SIG-M5 treated with dmso at 0.1 percent for 504 hours (cell line): Measurements from ENCODE around the gene GPC3.

Experiments
- DNase-seq: peaks from one replicate; lab custom pipeline; 2025; ENCODE audit not compliant: unreplicated experiment; lab: John Stamatoyannopoulos, UW

Gene GPC3

DNA sequence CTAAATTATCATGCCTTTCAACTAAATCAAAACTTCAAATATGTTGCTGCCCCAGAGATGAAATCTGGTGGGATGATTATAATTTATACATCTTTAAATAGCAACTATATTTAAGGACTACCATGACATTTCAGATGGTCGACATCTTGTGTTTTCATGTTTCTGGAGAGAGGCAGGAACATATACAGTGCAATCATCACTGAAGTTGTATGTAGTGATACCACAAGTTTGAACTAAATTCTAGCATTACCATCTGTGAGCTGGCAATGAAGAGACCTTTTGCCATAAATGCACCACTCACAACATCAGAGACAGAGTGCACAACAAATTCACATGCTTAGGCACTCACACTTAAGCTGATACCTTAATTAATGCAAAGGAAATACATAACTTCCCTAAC lies 373.7 kb downstream of the GPC3 start:
- DNase-seq, result no peak

DNA sequence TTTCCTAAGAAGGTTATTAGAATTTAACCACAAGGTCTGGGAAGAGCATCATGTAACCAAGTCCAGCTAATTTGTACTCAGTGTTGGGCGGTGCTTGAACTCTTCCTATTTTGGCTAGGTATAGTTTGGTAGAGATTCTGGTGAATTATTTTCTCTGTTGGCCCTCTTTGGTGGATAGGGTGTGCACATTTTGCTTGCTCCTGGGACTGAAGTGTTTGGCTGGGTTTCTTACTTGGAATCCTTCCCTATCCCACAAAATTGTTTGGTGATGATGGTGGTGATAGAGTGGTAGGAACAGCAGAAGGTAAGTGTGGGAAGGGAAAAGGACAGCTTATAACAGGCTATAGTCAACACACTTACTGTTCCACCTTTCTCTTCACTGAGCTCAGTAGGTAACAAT lies 375.3 kb downstream of the GPC3 start:
- DNase-seq, result no peak

DNA sequence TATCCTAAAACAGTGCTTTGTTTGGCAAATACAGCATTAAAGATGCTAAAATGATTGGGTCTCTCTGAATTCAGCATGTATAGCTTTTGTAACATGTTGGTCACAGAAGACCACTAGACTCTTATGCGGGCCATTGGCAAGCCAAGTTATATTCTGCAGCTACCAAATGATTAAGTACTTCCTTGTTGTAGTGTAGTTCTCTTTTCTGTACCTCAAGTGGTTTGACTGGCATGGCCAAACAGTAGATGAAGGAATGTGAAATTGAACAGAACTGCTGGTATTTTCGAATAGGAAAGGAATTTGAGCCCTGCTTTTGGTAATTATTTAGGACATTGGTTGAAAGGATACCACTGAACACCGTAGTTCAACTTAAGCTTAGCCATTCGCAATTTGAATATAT lies 376.2 kb downstream of the GPC3 start:
- DNase-seq, result no peak

DNA sequence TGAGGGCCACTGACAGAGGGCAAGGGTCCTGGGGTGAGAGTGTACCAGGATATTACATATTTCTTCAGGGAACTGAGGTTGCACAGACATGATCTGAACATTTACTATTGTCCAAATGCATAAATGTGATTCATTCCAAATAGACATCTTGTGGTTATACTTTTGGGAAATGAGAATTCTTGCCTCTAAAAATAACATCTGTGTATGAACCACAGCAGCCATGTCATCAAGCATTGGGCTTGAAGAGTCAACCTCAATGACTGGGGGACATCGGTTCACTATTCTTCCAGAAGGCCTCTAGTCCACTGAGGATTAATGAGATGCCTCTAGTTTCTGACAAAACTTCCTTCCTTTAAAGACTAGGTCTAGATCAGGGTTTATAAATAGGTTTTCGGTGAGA lies 377.0 kb downstream of the GPC3 start:
- DNase-seq, result no peak

DNA sequence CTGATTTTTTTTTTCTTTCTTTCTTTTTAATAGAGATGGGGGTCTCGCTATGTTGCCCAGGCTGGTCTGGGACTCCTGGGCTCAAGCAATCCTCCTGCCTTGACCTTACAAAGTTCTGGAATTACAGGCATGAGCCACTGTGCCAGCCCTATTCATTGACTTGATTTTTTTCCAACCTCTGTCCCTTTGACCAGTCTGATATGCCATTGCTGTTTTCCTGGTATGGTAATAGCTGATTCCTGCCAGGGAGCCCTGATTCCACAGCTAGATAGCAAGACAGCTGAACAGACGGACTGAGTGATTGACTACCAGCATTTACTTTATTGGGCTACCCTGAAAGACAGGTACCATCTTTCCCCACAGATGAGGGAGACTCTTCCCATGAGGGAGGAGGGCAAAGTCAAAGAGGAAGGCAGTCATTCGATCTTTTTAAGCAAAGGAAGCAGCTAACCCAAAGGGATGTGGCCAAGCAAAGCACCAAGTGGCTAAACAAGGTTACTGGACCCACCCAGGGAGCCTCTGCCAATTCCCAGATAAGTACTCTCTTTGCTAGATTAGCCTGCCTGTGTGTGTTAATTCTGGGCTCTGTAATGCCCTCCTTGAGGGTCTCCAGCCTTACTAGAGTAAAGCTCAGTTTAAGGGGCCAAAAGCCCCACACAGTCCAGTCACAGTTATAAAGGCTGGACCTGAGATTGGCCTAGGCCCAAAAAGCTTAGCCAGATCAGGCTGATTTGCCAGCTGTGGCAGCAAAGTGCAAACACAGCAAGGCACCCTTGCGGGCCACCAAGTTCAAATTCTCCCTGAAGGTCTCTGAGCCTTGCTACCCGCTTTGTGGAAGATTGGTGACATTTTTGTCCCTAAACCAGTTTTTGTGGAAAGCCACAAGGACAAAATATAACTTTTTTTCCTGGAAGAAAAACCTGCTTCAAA lies 377.7 kb downstream of the GPC3 start:
- no peak for DNase-seq

DNA sequence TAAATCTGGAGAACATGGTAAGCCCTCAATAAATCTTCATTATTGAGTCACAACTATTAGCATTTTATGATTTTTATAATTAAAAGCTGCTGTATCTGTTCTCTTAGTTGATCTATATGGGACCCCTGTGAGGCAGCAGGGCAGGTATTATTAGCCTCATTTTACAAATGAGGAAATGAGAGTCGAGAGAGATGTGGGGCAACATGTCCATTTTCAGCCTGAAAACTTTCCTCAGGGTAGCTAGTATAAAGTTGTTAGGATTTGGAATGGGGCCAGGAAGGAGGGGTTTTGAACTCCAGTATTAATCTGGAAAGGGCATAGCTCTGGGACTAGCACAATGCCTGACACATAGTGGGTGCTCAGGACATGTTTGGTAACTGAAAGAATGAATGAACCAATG lies 378.4 kb downstream of the GPC3 start:
- DNase-seq, result no peak

DNA sequence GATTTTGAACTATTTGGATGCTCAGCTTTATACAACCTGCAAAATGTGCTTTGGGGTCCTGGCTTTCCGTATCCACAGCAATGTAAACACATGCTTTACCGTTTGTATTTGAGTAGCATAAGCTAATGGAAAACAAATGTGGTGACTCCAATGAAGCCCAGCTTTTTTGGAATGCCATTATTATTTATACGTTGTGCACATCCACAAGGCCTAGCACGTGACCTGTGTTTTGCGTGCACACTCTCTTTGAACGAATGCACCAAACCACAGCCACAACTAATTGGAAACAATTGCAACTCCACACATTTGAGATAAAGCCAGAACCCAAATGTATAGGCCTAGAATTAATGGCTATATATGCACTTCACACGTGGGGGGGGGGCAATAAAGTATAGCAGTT lies 380.6 kb downstream of the GPC3 start:
- DNase-seq, result no peak

DNA sequence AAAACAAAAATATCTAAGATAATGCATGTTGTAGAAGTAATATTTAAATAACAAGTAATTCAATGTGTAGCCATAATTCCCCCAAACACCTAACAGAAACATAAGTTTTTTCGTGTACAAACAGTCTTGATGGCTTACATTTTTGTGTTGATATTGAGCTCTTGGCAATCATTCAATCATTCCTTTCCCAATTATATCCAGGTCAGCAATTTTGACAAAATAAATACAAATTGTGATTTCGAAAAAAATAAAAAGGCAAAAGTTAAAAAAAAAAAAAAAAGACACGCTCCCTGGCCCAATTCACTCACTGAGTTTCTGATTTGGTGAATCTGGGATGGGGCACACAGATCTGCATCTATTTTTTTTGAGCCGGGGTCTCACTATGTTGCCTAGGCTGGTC lies 382.5 kb downstream of the GPC3 start:
- DNase-seq, result no peak

DNA sequence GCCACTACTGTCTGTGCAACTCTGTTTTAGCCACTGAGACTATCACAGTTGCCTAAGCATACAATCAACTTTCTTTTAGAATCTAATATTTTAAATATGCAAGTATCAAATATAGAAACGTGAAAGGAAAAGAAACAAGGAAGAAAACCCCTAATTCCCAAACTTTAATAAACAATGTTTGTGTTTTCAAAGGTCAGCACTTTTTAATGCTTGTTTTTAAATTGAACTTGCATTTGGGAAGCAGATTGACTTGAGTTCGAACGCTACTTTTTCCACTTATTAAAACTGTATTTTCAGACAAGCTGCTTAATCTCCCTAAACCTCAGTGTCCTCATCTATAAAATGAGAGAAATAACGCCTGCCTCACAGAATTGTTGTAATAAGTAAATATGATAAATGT lies 384.3 kb downstream of the GPC3 start:
- DNase-seq, result no peak

DNA sequence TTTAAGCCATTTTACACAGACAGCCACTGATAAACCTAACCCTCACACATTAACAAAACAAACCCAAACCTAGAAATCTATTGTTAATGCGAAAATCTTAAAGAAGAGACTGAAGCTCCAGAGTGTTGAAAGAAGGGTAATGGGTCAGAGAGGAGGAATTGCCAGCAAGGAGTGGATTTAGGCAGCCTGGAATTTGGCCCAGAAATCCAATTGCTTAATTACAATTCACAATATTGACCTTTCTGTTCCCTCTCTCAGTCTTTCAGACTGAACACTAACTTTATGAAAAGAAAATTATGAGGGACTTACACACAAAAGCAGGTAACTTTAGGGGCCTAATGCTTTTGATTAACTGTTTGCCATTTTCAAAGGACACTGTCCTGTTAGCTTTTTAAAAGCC lies 384.9 kb downstream of the GPC3 start:
- DNase-seq, result no peak

DNA sequence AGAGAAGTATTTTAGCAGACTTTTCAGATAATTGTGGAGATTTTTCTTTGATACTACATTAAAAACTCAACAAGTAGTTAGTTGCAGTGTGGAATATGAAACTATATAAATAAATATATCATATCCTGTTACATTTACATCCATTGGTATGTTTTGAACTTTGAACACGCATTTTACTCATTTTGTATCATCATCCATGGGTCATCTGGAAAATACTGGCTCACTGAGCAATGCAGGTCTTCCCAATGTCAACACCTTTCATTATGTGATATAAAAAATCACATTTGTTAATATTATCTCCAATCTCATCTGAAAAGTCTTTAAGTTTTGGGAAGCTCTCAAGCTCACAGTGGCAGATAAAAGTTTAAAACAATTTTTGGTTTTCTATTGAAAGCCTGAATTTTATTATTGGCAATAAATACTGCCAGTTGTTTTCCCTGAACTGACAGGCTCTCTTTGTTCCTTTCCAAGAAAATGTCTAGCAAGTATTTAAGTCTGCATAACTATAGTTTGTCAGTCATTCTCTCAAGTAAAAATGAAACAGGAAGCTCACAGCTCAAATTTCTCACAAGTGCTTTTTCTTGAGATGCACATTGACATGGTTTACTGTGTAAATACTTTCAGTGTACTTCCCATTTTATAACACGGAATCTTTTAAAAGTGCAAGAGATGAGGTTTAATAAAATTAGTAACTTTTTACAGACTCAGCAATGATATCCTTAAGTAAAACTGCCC lies 386.6 kb downstream of the GPC3 start:
- no peak for DNase-seq

DNA sequence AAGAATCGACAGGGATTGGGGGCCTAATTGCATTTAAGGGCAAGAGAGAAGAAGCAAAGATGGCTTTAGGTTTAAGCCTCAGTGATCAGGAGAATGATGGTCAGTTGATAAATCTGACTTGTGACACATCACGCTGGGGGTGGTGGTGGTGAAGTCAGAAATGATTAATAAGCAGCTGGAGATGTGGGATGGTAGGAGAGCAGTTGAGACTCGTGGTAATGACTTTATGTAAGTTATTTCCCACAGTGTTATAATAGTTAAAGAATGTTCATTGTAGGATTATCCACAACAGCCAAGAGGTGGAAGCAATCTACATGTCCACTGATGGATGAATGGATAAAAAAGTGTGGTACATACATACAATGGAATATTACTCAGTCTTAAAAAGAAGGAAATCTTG lies 391.2 kb downstream of the GPC3 start:
- no peak for DNase-seq

DNA sequence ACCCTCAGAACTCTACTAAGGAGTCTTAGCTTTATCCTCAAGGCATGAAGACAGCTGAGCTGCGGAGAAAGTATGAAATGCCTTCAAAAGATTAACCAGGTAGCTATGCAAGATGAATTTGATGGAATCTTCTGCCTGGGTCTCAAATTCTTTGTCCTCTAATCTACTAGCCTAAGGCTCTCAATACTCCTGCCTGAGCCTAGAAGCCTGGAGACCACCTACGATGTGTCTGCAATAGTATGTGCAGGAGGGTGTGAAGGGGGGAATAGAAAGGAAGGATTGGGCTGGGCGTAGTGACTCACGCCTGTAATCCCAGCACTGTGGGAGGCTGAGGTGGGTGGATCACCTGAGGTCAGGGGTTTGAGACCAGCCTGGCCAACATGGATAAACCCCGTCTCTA lies 391.9 kb downstream of the GPC3 start:
- no peak for DNase-seq

DNA sequence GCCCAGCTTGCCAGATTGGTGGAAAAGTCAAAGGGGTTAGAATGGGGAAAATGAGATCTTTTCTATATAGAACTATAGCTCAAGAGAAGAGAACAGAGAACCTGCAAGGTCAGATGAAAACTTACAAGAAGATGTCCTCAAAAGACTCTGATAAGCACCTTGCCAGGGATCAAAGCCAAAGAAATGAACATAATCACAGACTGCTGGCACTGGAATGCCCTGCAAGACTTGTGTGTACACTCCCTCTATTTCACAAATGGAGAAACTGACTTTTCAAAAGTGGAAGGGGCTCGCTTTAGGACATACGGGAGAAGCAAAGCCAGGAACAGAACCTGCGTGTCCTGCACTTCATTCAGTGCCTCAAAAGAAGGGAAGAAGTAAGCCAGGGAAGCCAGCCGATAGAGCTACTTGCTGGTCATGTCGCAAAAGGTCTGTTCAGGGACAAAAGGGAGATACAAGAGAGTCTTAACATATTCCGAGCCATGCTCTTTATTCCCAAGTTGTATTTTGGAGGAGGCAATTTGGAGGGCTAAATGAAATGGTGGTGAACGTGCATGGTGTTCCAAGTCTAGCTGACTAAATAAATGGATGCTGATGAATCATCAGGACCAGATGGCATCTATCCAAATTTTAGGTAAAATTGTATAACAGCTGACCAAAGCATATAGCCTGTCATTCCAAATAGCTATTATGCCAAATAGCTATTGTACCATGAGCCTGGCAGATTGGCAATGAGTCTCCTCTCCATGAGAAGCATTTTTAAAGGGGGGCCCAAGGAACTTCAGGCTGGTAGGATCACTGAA lies 394.5 kb downstream of the GPC3 start:
- DNase-seq, result no peak

DNA sequence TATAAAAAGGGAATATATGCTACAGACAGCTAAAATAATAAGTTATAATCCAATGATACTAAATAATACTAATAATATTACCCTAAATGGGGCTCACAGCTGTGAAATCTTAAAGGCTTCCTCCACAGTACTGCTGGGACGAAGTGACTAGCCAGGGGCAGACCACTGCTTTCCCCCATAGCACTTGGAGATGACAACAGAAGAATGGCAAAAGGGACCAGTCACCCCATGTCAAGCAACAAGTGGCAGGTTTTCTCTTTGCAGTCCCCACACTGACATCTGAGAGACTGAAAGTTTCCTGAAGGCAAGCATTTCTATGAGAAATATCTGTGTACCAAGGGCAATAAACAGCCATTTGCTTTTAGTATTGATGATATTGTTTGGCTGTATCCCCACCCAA lies 396.6 kb downstream of the GPC3 start:
- DNase-seq, result no peak

DNA sequence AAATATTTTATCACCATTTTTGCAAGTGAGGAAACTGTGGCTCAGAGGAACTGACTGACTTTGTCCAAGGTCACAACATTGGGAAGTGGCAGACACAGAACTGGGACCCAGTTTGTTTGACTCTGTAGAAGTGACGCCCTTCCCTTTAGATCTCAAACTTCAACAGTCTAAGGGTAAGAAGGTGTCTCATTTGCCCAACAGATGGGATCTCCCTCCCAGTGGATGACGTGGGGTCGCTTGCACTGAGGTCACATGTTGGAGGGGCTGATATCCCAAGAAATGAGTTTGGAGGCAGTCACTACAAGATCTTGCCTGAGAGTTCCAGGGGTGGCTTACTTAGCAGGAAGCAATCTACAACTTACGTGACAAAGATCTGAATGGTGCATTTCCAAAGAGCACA lies 397.6 kb downstream of the GPC3 start:
- DNase-seq, result no peak

DNA sequence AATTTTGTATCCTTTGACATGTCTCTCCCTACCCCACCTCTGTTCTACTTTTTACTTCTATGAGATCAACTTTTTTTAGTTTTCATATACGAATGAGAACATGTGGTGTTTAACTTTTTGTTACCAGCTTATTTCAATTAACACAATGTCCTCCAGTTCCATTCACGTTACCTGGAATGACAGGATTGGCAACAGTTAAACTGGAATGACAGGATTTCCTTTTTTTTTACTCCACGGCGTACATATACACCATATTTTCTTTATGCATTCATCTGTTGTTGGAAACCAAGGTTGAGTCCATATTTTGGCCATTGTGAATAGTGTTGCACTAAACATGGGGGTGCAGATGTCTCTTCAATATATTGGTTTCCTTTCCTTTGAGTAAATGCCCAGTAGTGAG lies 398.3 kb downstream of the GPC3 start:
- DNase-seq, result no peak

DNA sequence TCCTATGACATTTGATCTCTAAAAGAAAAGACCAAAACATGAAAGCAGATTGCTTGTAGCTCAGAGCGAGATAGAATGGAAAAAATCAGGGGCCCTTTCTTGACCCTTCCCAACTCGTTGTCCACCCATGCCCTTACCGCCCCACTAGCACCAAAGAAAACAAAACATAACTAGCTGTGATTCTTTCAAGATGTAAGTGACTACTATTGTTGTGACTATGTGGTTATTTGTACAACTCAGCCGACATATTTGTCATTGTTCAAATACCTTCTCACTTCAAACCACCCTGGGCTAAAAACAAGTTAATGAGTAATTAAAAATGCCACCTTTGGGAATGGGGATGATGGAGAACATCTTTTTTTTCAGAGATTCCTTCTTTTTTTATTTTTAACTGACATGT lies 399.0 kb downstream of the GPC3 start:
- DNase-seq, result no peak

DNA sequence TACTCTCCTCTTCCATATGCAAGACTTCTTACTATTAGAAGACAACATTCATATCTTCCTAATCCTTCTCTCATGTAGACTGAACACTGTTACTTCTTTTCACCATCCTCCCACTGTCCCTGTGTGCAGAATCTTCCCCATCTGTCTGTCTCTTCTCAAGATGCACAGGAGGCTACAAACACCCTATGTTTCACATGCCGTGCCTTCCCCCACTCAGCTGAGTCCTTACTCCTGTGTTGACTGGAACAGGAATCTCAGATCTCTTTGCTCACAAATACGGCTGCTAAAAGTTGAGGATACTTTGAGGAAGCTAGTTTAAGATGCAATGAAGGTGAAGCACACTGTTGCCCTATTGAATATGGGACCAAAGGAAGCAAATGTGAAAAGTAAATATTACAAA lies 401.6 kb downstream of the GPC3 start:
- no peak for DNase-seq

DNA sequence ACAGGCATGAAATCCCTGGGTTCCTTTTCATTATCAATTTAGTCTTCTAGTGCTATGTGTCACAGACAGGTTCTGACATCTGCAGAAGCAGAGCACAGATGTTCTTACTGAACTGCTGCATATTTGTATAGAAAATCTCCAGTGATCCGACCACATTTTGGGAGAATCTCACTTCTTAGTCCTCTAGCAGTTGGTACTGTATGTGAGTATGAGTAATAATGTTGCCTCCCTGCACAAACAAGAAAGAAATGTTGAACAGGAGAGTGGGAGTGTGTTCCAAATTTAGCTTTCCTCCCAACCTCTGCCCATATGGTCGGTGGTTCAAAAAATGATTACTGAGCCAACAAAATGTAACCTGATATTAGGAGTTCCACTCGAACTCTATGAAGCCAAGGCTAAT lies 404.8 kb downstream of the GPC3 start:
- DNase-seq, result no peak

DNA sequence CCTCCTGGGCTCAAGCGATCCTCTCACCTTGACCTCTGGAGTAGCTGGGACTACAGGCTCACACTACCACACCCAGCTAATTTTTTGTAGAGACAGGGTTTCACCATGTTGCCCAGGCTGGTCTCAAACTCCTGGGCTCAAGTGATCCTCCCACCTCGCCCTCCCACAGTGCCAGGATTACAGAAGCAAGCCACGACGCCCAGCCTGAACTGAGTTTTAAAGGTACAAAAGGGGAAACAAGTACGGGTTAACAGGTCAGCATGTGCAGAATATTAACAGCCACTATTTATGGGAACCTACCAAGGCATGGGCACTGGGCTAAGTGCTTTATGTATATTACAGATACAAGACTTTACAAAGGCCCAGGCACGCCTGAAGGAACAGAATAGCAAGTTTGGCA lies 405.8 kb downstream of the GPC3 start:
- DNase-seq, result no peak

DNA sequence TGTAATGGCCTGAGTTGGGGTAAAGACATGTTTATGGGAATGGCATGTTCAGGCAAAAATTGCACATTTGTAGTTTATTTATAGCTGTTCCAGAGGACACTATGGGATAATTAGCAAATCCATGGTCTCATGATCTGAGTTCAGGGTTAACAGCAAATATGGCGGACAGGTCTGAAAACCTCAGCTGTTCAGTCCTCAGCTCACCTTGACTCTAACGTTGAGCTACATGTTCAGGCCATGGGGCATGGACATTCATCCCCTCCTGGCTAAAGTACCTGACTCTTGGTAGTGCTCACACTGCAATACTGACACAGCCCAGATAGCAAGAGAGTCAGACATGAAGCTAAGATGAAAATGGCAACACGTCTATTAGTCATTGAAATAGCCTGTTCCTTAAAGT lies 408.5 kb downstream of the GPC3 start:
- no peak for DNase-seq
